H9 (cell line): ENCODE measurements around the gene MORN1. TPM values are rescaled to one million over a fixed set of nuclear protein-coding genes. Genes with fewer than 3 reads are reported as not detected.

Source experiments
- DNase-seq: peaks from one replicate; pipeline ENCODE4 v3.0.0-alpha.2; 2017
- H2AFZ ChIP-seq: one replicate; pipeline ENCODE4 v1.6.1; 2013; ENCODE audit warnings: mild to moderate bottlenecking, low read length, control low read depth, moderate library complexity
- H2AK5ac ChIP-seq: 2 replicates; pipeline ENCODE4 v1.6.1; 2013; ENCODE audit warnings: low read length, control low read depth, mixed read lengths; ENCODE audit not compliant: insufficient read length
- H2BK120ac ChIP-seq: one replicate; pipeline ENCODE4 v1.6.1; 2013; ENCODE audit warnings: low read depth, mild to moderate bottlenecking, low read length, control low read depth, inconsistent platforms; ENCODE audit not compliant: poor library complexity, severe bottlenecking
- H2BK12ac ChIP-seq: 2 replicates; pipeline ENCODE4 v1.6.1; 2013; ENCODE audit warnings: low read length, control low read depth, mixed read lengths, low read depth; ENCODE audit not compliant: insufficient read length
- H2BK15ac ChIP-seq: 2 replicates; pipeline ENCODE4 v1.6.1; 2013; ENCODE audit warnings: low read depth, low read length, control low read depth
- H2BK20ac ChIP-seq: one replicate; pipeline ENCODE4 v1.6.1; 2013; ENCODE audit warnings: low read depth, mild to moderate bottlenecking, low read length, control low read depth, inconsistent platforms; ENCODE audit not compliant: poor library complexity, severe bottlenecking
- H2BK5ac ChIP-seq: 2 replicates; pipeline ENCODE4 v1.6.1; 2013; ENCODE audit warnings: low read length, control low read depth, mixed read lengths; ENCODE audit not compliant: insufficient read length
- H3K14ac ChIP-seq: 2 replicates; pipeline ENCODE4 v1.6.1; 2013; ENCODE audit warnings: low read length, control low read depth; ENCODE audit not compliant: insufficient read depth
- H3K18ac ChIP-seq: 2 replicates; pipeline ENCODE4 v1.6.1; 2013; ENCODE audit warnings: low read depth, mild to moderate bottlenecking, mixed read lengths, low read length, control low read depth; ENCODE audit not compliant: insufficient read length
- H3K23ac ChIP-seq: 2 replicates; pipeline ENCODE4 v1.6.1; 2013; ENCODE audit warnings: low read length, control low read depth, mixed read lengths, low read depth; ENCODE audit not compliant: insufficient read length
- H3K23me2 ChIP-seq: 2 replicates; pipeline ENCODE4 v1.6.1; 2013; ENCODE audit warnings: low read depth, mild to moderate bottlenecking, mixed read lengths, low read length, control low read depth; ENCODE audit not compliant: insufficient read length, poor library complexity, severe bottlenecking
- H3K27ac ChIP-seq: 2 replicates; pipeline ENCODE4 v1.5.1; 2013; ENCODE audit warnings: low read length, control low read depth, mixed read lengths, low read depth; ENCODE audit not compliant: insufficient read length
- H3K27me3 ChIP-seq: 2 replicates; pipeline ENCODE4 v1.6.1; 2013; ENCODE audit warnings: low read length, control low read depth, inconsistent platforms; ENCODE audit not compliant: insufficient read depth
- H3K4ac ChIP-seq: 2 replicates; pipeline ENCODE4 v1.6.1; 2013; ENCODE audit warnings: low read depth, mild to moderate bottlenecking, control low read depth, inconsistent platforms, low read length, moderate library complexity
- H3K4me1 ChIP-seq: 2 replicates; pipeline ENCODE4 v1.6.1; 2013; ENCODE audit warnings: low read length, control low read depth, inconsistent platforms; ENCODE audit not compliant: insufficient read depth
- H3K4me2 ChIP-seq: 2 replicates; pipeline ENCODE4 v1.6.1; 2013; ENCODE audit warnings: low read length, control low read depth, mixed read lengths; ENCODE audit not compliant: insufficient read length, insufficient read depth
- H3K56ac ChIP-seq: 2 replicates; pipeline ENCODE4 v1.6.1; 2013; ENCODE audit warnings: low read depth, mild to moderate bottlenecking, mixed read lengths, low read length, control low read depth; ENCODE audit not compliant: insufficient read length
- H3K79me1 ChIP-seq: 2 replicates; pipeline ENCODE4 v1.6.1; 2013; ENCODE audit warnings: low read depth, mild to moderate bottlenecking, moderate library complexity, low read length, control low read depth, inconsistent platforms; ENCODE audit not compliant: insufficient read depth, poor library complexity, severe bottlenecking
- H3K79me2 ChIP-seq: 2 replicates; pipeline ENCODE4 v1.6.1; 2013; ENCODE audit warnings: low read length, control low read depth, inconsistent platforms; ENCODE audit not compliant: insufficient read depth
- H3K9ac ChIP-seq: 2 replicates; pipeline ENCODE4 v1.6.1; 2013; ENCODE audit warnings: low read length, control low read depth, mixed read lengths; ENCODE audit not compliant: insufficient read length; ENCODE audit errors: extremely low read depth
- H3K9me3 ChIP-seq: one replicate; pipeline ENCODE4 v1.6.1; 2013; ENCODE audit warnings: low read depth, low read length, inconsistent platforms; ENCODE audit not compliant: control insufficient read depth
- H3T11ph ChIP-seq: one replicate; pipeline ENCODE4 v1.6.1; 2013; ENCODE audit warnings: mild to moderate bottlenecking, low read length, control low read depth, inconsistent platforms
- H4K20me1 ChIP-seq: one replicate; pipeline ENCODE4 v1.6.1; 2013; ENCODE audit not compliant: control insufficient read depth, insufficient read length, insufficient read depth
- H4K5ac ChIP-seq: 2 replicates; pipeline ENCODE4 v1.6.1; 2013; ENCODE audit warnings: low read depth, mild to moderate bottlenecking, mixed read lengths, low read length, control low read depth; ENCODE audit not compliant: insufficient read length
- H4K8ac ChIP-seq: replicated peaks from 2 replicates; pipeline ENCODE4 v1.6.1; 2013; ENCODE audit warnings: low read length, control low read depth, mixed read lengths, low read depth; ENCODE audit not compliant: insufficient read length
- H4K91ac ChIP-seq: 2 replicates; pipeline ENCODE4 v1.6.1; 2013; ENCODE audit warnings: low read depth, mild to moderate bottlenecking, moderate library complexity, mixed read lengths, low read length, control low read depth; ENCODE audit not compliant: insufficient read length
- H3K27ac Mint-ChIP-seq, 3 experiments: 2 replicates in 2 of 3; 3 replicates in 1 of 3; pipeline ENCODE4 v1.8.0; 2020 to 2021; ENCODE audit warnings: mixed read lengths in 3 of 3, mild to moderate bottlenecking in 1 of 3, moderate library complexity in 1 of 3
- H3K27me3 Mint-ChIP-seq: 2 replicates; pipeline ENCODE4 v1.8.0; 2021; ENCODE audit warnings: low read depth, mild to moderate bottlenecking, moderate library complexity, mixed read lengths
- H3K36me3 Mint-ChIP-seq, 3 experiments: 2 replicates in 2 of 3; 3 replicates in 1 of 3; pipeline ENCODE4 v1.8.0; 2020 to 2021; ENCODE audit warnings: low read depth in 3 of 3, mixed read lengths in 3 of 3; ENCODE audit not compliant: insufficient read depth in 1 of 3
- H3K4me1 Mint-ChIP-seq, 2 experiments: 2 replicates each; pipeline ENCODE4 v1.8.0; 2020; ENCODE audit warnings: mixed read lengths in 2 of 2
- H3K4me3 Mint-ChIP-seq, 2 experiments: 2 replicates in 1 of 2; 3 replicates in 1 of 2; pipeline ENCODE4 v1.8.0; 2020 to 2021; ENCODE audit warnings: mild to moderate bottlenecking in 2 of 2, mixed read lengths in 2 of 2, moderate library complexity in 1 of 2
- H3K9me3 Mint-ChIP-seq, 2 experiments: 2 replicates in 1 of 2; 3 replicates in 1 of 2; pipeline ENCODE4 v1.8.0; 2020; ENCODE audit warnings: mild to moderate bottlenecking in 2 of 2, mixed read lengths in 2 of 2, moderate library complexity in 1 of 2
- CTCF ChIP-seq: fragments of 200-600 bp; sonication (generic); conservative IDR thresholded peaks from 3 replicates; pipeline ENCODE4 v1.8.0; 2021; ENCODE audit warnings: antibody characterized with exemption, mild to moderate bottlenecking
- WGBS: extraction: QIAGEN DNeasy Blood & Tissue Kit; methylation state at CpG from one replicate; pipeline ENCODE4 v1.1.7; 2013; ENCODE audit warnings: missing lambda C conversion rate, low lambda C conversion rate, mixed read lengths; ENCODE audit not compliant: insufficient read length; ENCODE audit errors: extremely low coverage; 5-methylcytosine and 5-hydroxymethylcytosine counted together
- total RNA-seq: library from RNA; stranded (reverse); gene quantifications from 2 replicates; pipeline ENCODE4 v1.2.1, GENCODE V29; 2021

The MORN1 gene
- total RNA-seq, 1 experiment from 2014 or later = 12.7 TPM

DNA sequence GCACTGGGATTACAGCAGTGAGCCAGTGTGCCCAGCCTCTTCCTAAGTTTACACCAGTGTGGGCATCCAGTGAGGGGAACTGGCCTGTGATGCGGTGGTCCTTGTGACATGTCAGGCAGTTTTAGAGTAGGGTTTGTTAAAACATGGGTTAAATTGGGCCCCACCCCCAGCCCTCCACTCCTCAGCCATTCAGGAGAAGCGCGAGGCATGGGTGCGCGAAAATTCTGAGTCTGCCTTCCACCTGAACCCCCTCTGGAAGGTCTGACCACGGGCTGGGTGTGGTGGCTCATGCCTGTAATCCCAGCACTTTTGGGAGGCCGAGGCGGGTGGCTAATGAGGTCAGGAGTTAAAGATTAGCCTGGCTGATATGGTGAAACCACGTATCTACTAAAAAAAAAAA, 111.5 kb downstream of the MORN1 start:
- WGBS = no CpG with 5 or more reads among the region's 9 CpGs
- no peaks in the 10 kb centered on the region for H3K9me3 ChIP-seq
- no peak overlapping the region for H3K4ac ChIP-seq
- peaks cover 2% of the 10 kb centered on the region; the same call in 1 of the 2 replicates for H3K4me1 ChIP-seq
- no peak overlapping the region for H3K27ac ChIP-seq
- H4K91ac ChIP-seq = no peak overlapping the region
- no peak overlapping the region for H3K4me2 ChIP-seq
- H4K8ac ChIP-seq = no peak overlapping the region
- no peak overlapping the region for H2BK120ac ChIP-seq
- H3K4me1 Mint-ChIP-seq = peaks cover 46 to 53% of the 10 kb centered on the region in 2 experiments
- 0 out of 2 replicates have a peak overlapping the region, but pooled peaks have one; percentile 1 for H3K14ac ChIP-seq
- H3K79me2 ChIP-seq = peaks cover 16% of the 10 kb centered on the region; the same call in 1 of the 2 replicates
- H3K23me2 ChIP-seq = no peaks in the 10 kb centered on the region
- H3K9me3 Mint-ChIP-seq = peaks cover 3 to 4% of the 10 kb centered on the region in 2 experiments
- no peak overlapping the region for H4K5ac ChIP-seq
- no peak overlapping the region for H2AFZ ChIP-seq
- H3K27ac Mint-ChIP-seq = peak overlapping the region; percentile 96 to 97 (median 97); a peak in 6 of 7 replicates
- H3K56ac ChIP-seq = no peak overlapping the region
- no peak overlapping the region for H2AK5ac ChIP-seq
- no peak overlapping the region for H2BK5ac ChIP-seq
- DNase-seq = peak; percentile 46
- H2BK20ac ChIP-seq = no peak overlapping the region
- no peak overlapping the region for H3K9ac ChIP-seq
- H3K4me3 Mint-ChIP-seq = peak overlapping the region in 1 of 2 experiments; percentile 66; a peak in 2 of 5 replicates
- no peak overlapping the region for H3K23ac ChIP-seq
- no peak overlapping the region for H3T11ph ChIP-seq
- no peaks in the 10 kb centered on the region for H3K27me3 Mint-ChIP-seq
- H3K18ac ChIP-seq = no peak overlapping the region
- H2BK15ac ChIP-seq = no peak overlapping the region
- H4K20me1 ChIP-seq = no peaks in the 10 kb centered on the region
- no peaks in the 10 kb centered on the region for H3K79me1 ChIP-seq
- H2BK12ac ChIP-seq = no peak overlapping the region
- peaks cover 16 to 20% (median 17%) of the 10 kb centered on the region in 3 experiments; a peak in 6 of 7 replicates for H3K36me3 Mint-ChIP-seq
- H3K27me3 ChIP-seq = no peaks in the 10 kb centered on the region
- no peak for TF ChIP-seq CTCF
